Natural killer cell (primary cell): ENCODE results near the gene IER3. TPM values are rescaled to one million over a fixed set of nuclear protein-coding genes. Genes with fewer than 3 reads are reported as not detected.
A peak's percentile ranks its signal among the peaks of the same experiment; 100 is the strongest.

Source experiments
- ATAC-seq, 3 donors: fragments of 150-1000 bp in 2 of 3; fragments of 200-7000 bp in 1 of 3; cut with Tn5 transposase; 1 replicate in 1 of 3; 2 replicates in 2 of 3; pipeline ENCODE4 v1.10.0; 2021; ENCODE audit warnings: mild to moderate bottlenecking in 2 of 3, moderate library complexity in 2 of 3
- DNase-seq, 2 donors: peaks; one replicate each; pipeline versions ENCODE4 v3.0.0 to v3.0.0-alpha.2; 2013 to 2021; ENCODE audit warnings: mixed read lengths in 1 of 2
- H3K27ac ChIP-seq: one replicate; pipeline ENCODE4 v1.5.1; 2013; ENCODE audit warnings: mild to moderate bottlenecking, low read length
- H3K27me3 ChIP-seq: one replicate; pipeline ENCODE4 v1.6.1; 2013; ENCODE audit warnings: low read length; ENCODE audit not compliant: control insufficient read depth, insufficient read depth
- H3K36me3 ChIP-seq: one replicate; pipeline ENCODE4 v1.6.1; 2013; ENCODE audit warnings: low read length; ENCODE audit not compliant: control insufficient read depth, insufficient read depth
- H3K4me1 ChIP-seq: one replicate; pipeline ENCODE4 v1.6.1; 2013; ENCODE audit warnings: low read length; ENCODE audit not compliant: control insufficient read depth, insufficient read depth
- H3K4me3 ChIP-seq: one replicate; pipeline ENCODE4 v1.5.1; 2013; ENCODE audit warnings: low read length
- H3K9me3 ChIP-seq: one replicate; pipeline ENCODE4 v1.6.1; 2013; ENCODE audit warnings: low read length; ENCODE audit not compliant: control insufficient read depth, insufficient read depth
- H3K27ac Mint-ChIP-seq, 2 donors: one replicate each; pipeline ENCODE4 v1.8.0; 2022; ENCODE audit warnings: mild to moderate bottlenecking in 2 of 2, mixed read lengths in 2 of 2, moderate library complexity in 1 of 2
- H3K27me3 Mint-ChIP-seq, 2 donors: one replicate each; pipeline ENCODE4 v1.8.0; 2022; ENCODE audit warnings: low read depth in 2 of 2, mixed read lengths in 2 of 2
- H3K36me3 Mint-ChIP-seq: one replicate; pipeline ENCODE4 v1.8.0; 2022; ENCODE audit warnings: mixed read lengths
- H3K4me1 Mint-ChIP-seq, 2 donors: one replicate each; pipeline ENCODE4 v1.8.0; 2022; ENCODE audit warnings: mixed read lengths in 2 of 2
- H3K4me3 Mint-ChIP-seq: one replicate; pipeline ENCODE4 v1.8.0; 2022; ENCODE audit warnings: mild to moderate bottlenecking, moderate library complexity, mixed read lengths
- H3K9me3 Mint-ChIP-seq, 2 donors: one replicate each; pipeline ENCODE4 v1.8.0; 2022; ENCODE audit warnings: mixed read lengths in 2 of 2
- CTCF ChIP-seq: fragments of 200-600 bp; IDR thresholded peaks from one replicate; pipeline ENCODE4 v1.8.0; 2022; ENCODE audit warnings: antibody characterized with exemption
- WGBS: methylation state at CpG from one replicate; pipeline ENCODE4 v1.1.7; 2013; ENCODE audit warnings: missing lambda C conversion rate; ENCODE audit not compliant: insufficient coverage; 5-methylcytosine and 5-hydroxymethylcytosine counted together
- intact Hi-C: fragments of 100-400 bp; cut with micrococcal nuclease; formaldehyde crosslinking; loops from one replicate; pipeline ENCODE4 v1.14.2; 2022
- total RNA-seq, 4 donors: library from RNA; stranded (reverse); fragments of 120-200 nt in 1 of 4; gene quantifications; one replicate each; pipeline versions ENCODE4 v1.2.3 to v1.2.4, GENCODE V29; 2013 to 2022

IER3 gene
- total RNA-seq, 3 donors from 2014 or later (not counting 1 experiment from before 2014, with no cell fraction given) = 39.7 to 105 (median 66.5) TPM

- Mint-ChIP-seq H3K36me3 (no peaks in the 10 kb centered on the region), H3K4me1 (peaks cover 62 to 66% of the 10 kb centered on the region in 2 donors), H3K9me3 (peaks cover 0 to 2% of the 10 kb centered on the region in 2 donors), H3K27me3 (no peaks in the 10 kb centered on the region), H3K27ac (peak overlapping the region in 1 of 2 donors; percentile 14), H3K4me3 (no peak overlapping the region)
- ATAC-seq (no peak), DNase-seq (no peak)
- no peak for TF ChIP-seq CTCF
- Histone ChIP-seq H3K36me3 (peaks cover 40% of the 10 kb centered on the region), H3K4me1 (peaks cover 67% of the 10 kb centered on the region), H3K27ac (no peak overlapping the region), H3K27me3 (no peaks in the 10 kb centered on the region), H3K9me3 (peaks cover 3% of the 10 kb centered on the region), H3K4me3 (no peak overlapping the region)
- intact Hi-C loops = no loop called here
- 92% methylated on average over 5 of the region's 6 CpGs for WGBS
Observed at GRCh38 chr6:30738532-30738931, 5.8 kb downstream of the IER3 start.

- ATAC-seq (no peak), DNase-seq (no peak)
- Mint-ChIP-seq H3K27me3 (no peaks in the 10 kb centered on the region), H3K4me3 (peak overlapping the region; percentile 82), H3K4me1 (peaks cover 44% of the 10 kb centered on the region in 2 donors), H3K36me3 (no peaks in the 10 kb centered on the region), H3K9me3 (peaks cover 0 to 2% of the 10 kb centered on the region in 2 donors), H3K27ac (peak overlapping the region; percentile 90 to 94)
- Histone ChIP-seq H3K4me1 (peaks cover 47% of the 10 kb centered on the region), H3K27me3 (no peaks in the 10 kb centered on the region), H3K36me3 (peaks cover 49% of the 10 kb centered on the region), H3K4me3 (no peak overlapping the region), H3K9me3 (peaks cover 3% of the 10 kb centered on the region), H3K27ac (peak overlapping the region; percentile 53)
- WGBS = 70% methylated on average over 6 of the region's 8 CpGs
- intact Hi-C loops = no loop called here
- no peak for TF ChIP-seq CTCF
Observed at GRCh38 chr6:30735668-30736314, 8.6 kb downstream of the IER3 start.

GRCh38 chr6:30732237-30732943, 12.0 kb downstream of the IER3 start:
- DNase-seq (no peak), ATAC-seq (no peak)
- Mint-ChIP-seq H3K27me3 (no peaks in the 10 kb centered on the region), H3K4me1 (peaks cover 31 to 32% of the 10 kb centered on the region in 2 donors), H3K4me3 (no peak overlapping the region), H3K9me3 (no peaks in the 10 kb centered on the region), H3K36me3 (no peaks in the 10 kb centered on the region), H3K27ac (no peak overlapping the region)
- peaks cover 34% of the 10 kb centered on the region for H3K4me1 ChIP-seq
- H3K36me3 ChIP-seq = peaks cover 49% of the 10 kb centered on the region
- TF ChIP-seq CTCF = no peak
- intact Hi-C loops = no loop called here
- H3K27me3 ChIP-seq = no peaks in the 10 kb centered on the region
- H3K27ac ChIP-seq = no peak overlapping the region
- H3K9me3 ChIP-seq = no peaks in the 10 kb centered on the region
- 96% methylated on average over 12 of the region's 12 CpGs for WGBS
- H3K4me3 ChIP-seq = no peak overlapping the region
